Measurements from ENCODE around the gene RDH5. TPM values are rescaled to one million over a fixed set of nuclear protein-coding genes. Genes with fewer than 3 reads are reported as not detected.

The RDH5 gene
- total and polyA plus RNA-seq, 2 of the 13 experiments (the other 11 are each of a cell fraction or from before 2014, with no cell fraction given): 2.6 to 5.7 TPM

GRCh38 chr12:55720894-55721444 lies 776 bp downstream of the RDH5 start (continued):
- TF ChIP-seq ZNF503 (CRISPR knock-in tag; IDR thresholded peaks at IDR 0.05): no peak
- no peak for TF ChIP-seq AKAP8 (CRISPR knock-in tag; IDR thresholded peaks at IDR 0.05)
- no peak for TF ChIP-seq ZBTB10 (CRISPR knock-in tag; IDR thresholded peaks at IDR 0.05; ENCODE audit: borderline replicate concordance)
- TF ChIP-seq ZNF530 (CRISPR knock-in tag; IDR thresholded peaks at IDR 0.05; ENCODE audit: low read depth): no peak
- peak; percentile 89 for TF ChIP-seq PPARG (CRISPR knock-in tag; conservative IDR thresholded peaks at IDR 0.05)
- no peak for TF ChIP-seq SMAD9 (CRISPR knock-in tag; IDR thresholded peaks at IDR 0.05)
- TF ChIP-seq ZNF138 (CRISPR knock-in tag; IDR thresholded peaks at IDR 0.05; ENCODE audit: low read depth): no peak
- no peak for TF ChIP-seq ZSCAN22 (CRISPR knock-in tag; IDR thresholded peaks at IDR 0.05)
- TF ChIP-seq FOXM1 (CRISPR knock-in tag; IDR thresholded peaks at IDR 0.05): no peak
- no peak for TF ChIP-seq ARID4A (CRISPR knock-in tag; IDR thresholded peaks at IDR 0.05; ENCODE audit: borderline replicate concordance)
- no peak for TF ChIP-seq DZIP1 (CRISPR knock-in tag; IDR thresholded peaks at IDR 0.05)
- TF ChIP-seq NCOA5 (CRISPR knock-in tag; IDR thresholded peaks at IDR 0.05): no peak
- TF ChIP-seq RELA (CRISPR knock-in tag; IDR thresholded peaks at IDR 0.05): no peak
- no peak for TF ChIP-seq ZKSCAN5 (CRISPR knock-in tag; IDR thresholded peaks at IDR 0.05)
- TF ChIP-seq SRSF1 (optimal IDR thresholded peaks at IDR 0.05; ENCODE audit: low read depth, low read length): no peak
- TF ChIP-seq NONO (IDR thresholded peaks at IDR 0.05): no peak
- no peak for TF ChIP-seq NONO (CRISPR knock-in tag; conservative IDR thresholded peaks at IDR 0.05)
- no peak for TF ChIP-seq ZNF576 (CRISPR knock-in tag; IDR thresholded peaks at IDR 0.05)
